CD1c-positive myeloid dendritic cell (primary cell): Measurements from ENCODE around the gene PLEKHO2.
A peak's percentile ranks its signal among the peaks of the same experiment; 100 is the strongest.
"Not testable (repeated sequence)": the region's sequence is repeated elsewhere in the genome, so short reads cannot be mapped to it uniquely, and the experiment has no call there.

Experiments used
- DNase-seq: peaks from one replicate; pipeline ENCODE4 v3.0.0-alpha.2; 2016; ENCODE audit errors: extremely low spot score

PLEKHO2 gene

DNA sequence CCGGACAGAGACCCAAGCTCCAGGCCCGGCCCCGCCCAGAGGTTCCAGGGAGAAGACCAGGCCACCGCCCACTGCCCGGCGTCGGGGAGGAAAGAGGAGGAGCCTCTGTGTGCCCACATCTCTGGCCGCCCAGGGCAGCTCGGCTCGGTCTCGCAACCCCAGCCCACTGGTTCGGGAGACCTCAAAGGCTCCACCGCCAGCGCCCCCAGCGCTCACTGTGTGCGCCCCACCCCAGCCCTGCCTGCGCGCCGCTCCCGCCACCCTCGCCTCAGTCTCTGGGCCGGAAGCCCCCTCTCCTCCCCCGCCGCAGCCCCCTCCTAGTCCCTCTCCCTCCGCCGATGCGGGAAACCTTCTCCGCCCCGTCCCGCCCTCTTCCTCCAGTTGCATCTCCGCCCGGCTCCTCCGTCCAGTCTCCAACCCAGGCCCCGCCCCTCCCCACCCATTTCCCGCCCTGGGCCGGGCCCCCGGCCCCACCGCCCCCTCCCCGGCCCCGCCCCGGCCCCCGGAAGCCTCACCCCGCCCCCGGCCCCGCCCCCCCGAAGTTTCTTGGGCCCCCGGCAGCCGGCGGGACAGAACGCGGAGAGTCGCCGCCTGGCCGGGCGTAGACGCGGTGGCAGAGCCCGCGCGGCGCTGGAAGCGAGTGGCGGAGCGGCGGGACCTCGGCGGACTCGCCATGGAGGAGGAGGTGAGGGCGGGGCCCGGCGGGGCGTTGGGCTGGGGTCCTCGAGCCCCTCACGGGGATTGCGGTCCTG lies at the start of gene PLEKHO2:
Gene PLEKHO2, plus strand, starts transcription at position 572 of the 752 bp plus-strand sequence. Its CDS starts 102 bp downstream, at position 674.
- peak; percentile 97 for DNase-seq

DNA sequence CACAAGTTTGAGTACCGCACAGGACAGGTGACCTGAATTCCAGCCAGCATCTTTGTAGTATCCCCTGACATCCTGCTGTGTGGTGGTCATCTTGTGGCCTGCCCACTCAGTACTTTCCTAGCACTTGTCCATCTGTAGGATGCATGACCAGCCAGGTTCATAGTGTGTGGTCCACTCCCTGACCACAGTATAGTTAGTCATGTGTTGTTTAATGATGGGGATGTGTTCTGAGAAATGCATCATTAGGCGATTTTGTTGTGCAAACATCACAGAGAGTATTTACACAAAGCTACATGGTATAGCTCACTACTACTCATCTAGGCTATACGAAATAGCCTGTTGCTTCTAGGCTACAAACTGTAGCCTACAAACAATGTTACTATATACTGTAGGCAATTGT lies 49.4 kb upstream of the PLEKHO2 start:
- no peak for DNase-seq

DNA sequence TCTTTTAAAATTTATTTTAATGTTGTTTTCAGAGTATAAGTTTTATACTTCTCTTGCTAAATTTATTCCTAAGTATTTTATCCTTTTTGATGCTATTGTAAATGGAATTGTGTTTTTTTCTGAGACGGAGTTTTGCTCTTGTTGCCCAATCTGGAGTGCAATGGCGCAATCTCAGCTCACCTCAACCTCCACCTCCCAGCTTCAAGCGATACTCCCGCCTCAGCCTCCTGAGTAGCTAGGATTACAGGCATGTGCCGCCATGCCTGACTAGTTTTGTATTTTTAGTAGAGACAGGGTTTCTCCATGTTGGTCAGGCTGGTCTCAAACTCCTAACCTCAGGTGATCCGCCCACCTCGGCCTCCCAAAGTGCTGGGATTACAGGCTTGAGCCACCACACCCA lies 46.4 kb upstream of the PLEKHO2 start:
- DNase-seq, result not testable (repeated sequence)

DNA sequence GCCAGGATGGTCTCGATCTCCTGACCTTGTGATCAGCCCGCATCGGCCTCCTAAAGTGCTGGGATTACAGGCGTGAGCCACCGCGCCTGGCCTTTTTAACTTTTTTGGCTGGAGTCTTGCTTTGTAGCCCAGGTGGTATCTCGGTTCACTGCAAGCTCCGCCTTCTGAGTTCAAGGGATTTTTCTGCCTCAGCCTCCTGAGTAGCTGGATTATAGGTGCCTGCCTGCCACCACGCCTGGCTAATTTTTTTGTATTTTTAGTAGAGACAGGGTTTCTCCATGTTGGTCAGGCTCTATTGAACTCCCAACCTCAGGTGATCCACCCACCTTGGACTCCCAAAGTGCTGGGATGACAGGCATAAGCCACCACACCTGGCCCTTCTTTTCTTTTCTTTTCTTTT lies 45.8 kb upstream of the PLEKHO2 start:
- DNase-seq, result not testable (repeated sequence)

GRCh38 chr15:64798905-64799304 lies 42.8 kb upstream of the PLEKHO2 start:
- not testable (repeated sequence) for DNase-seq

- DNase-seq, result no peak
These were observed 41.2 kb upstream of the PLEKHO2 start for GRCh38 chr15:64800476-64800875.

DNA sequence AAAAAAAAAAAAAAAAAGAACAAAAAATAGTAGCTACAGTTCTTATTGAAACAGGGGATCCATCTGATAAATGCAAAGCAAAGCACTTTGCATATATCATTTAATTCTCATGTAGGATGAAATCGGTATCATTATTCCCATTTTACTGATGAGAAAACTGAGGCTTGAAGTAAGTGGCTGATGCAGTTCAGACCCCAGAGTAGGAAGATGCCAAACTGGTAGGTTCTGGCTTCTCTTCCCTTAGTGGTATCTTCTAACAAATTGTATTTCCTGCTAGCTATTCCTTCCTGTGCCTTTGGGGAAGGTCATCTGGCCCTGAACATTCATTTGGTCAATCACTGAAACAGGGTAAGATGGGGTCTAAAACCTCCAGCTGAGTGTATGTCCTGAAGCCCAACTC lies 38.2 kb upstream of the PLEKHO2 start:
- no peak for DNase-seq

- DNase-seq, result no peak
These were observed 37.1 kb upstream of the PLEKHO2 start for GRCh38 chr15:64804619-64805018.

GRCh38 chr15:64806509-64806908 lies 35.2 kb upstream of the PLEKHO2 start:
- DNase-seq, result no peak

GRCh38 chr15:64807051-64807749 lies 34.5 kb upstream of the PLEKHO2 start:
- DNase-seq, result no peak

DNA sequence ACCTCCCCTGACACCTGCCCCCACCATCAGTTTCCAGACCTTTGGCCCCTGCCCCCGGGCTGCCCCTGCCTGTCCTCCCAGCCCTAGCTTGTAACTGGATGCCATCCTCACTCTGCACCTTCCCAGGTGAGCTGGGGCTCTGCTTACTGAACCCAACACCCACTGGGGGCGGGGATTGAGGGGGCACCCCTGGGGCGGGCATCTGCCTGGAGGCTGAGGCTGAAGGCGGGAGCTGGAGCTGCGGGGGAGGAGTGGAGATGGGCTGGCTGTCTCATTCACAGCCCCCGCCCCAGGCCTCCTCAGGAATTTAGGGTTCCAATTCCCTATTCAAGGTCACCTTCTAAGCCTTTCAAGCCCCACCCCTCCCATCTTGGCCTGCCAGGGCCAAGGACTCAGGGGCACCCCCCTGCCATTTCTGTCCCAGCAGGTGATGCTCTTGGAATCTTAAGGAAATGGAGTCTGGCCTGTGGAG lies 33.9 kb upstream of the PLEKHO2 start:
- no peak for DNase-seq

GRCh38 chr15:64808785-64809453 lies 32.8 kb upstream of the PLEKHO2 start:
- no peak for DNase-seq

DNA sequence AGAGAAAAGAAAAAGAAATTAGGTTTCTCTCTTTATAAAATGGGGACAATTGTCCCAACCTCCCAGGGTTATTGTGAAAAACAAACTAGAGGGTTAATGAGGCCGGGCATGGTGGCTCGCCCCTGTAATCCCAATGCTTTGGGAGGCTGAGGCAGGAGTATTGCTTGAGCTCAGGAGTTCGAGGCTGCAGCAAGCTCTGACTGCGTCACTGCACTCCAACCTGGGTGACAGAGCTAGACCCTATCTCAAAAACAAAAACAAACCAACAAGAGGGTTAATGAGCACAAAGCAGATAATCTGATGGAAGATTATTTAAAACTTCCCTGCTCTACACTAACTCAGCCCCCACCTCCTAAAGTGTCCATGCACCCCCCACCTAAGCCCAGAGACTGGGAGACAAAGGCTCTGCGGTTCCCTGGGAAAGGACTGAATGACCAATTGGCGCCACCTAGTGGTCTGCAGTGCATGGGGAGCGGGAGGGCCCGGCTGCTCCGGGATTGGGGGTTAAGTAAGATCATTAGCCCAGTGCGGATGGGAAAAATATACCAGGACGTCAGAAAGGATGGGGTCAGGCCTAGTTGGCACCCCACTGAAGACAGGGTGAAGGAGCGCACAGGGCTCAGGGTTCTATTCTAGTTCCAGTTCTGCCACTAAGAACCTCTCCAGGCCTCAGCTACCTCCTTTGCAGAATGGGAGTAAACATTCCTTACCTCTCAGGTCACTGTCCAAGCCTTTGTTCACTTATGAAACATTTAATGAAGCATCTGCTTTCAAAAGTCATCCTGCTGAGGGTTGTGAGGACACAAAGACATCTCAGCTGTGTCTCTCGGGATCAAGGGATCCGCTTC lies 31.8 kb upstream of the PLEKHO2 start:
- DNase-seq, result peak; percentile 77

- DNase-seq, result no peak
These were observed 31.0 kb upstream of the PLEKHO2 start for GRCh38 chr15:64810497-64811326.

GRCh38 chr15:64813075-64813474 lies 28.6 kb upstream of the PLEKHO2 start:
- no peak for DNase-seq

DNA sequence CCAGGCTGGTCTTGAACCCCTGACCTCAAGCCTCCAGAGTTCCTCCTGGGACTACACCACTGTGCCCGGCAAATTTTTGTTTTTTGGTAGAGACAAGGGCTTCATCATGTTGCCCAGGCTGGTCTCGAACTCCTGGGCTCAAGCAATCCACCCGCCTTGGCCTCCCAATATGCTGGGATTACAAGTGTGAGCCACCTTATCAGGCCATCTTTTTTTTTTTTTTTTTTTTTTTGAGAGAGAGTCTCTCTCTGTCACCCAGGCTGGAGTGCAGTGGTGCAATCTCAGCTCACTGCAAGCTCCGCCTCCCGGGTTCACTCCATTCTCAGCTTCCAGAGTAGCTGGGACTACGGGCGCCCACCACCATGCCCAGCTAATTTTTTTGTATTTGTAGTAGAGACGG lies 27.4 kb upstream of the PLEKHO2 start:
- not testable (repeated sequence) for DNase-seq

GRCh38 chr15:64814965-64815364 lies 26.8 kb upstream of the PLEKHO2 start:
- DNase-seq, result peak; percentile 31

- no peak for DNase-seq
These were observed 25.3 kb upstream of the PLEKHO2 start for GRCh38 chr15:64816452-64816851.

GRCh38 chr15:64824929-64825430 lies 16.7 kb upstream of the PLEKHO2 start:
- DNase-seq, result no peak
